Stimulated activated CD4-positive, alpha-beta T cell treated with anti-CD3 and anti-CD28 coated beads, Interleukin-1b, Interleukin-23, amount 100 ng/mL, for 4 hours (primary cell): ENCODE data around the gene PTPRT.
"Not testable (repeated sequence)": the region's sequence is repeated elsewhere in the genome, so short reads cannot be mapped to it uniquely, and the experiment has no call there.

Source experiments
- DNase-seq, 2 donors: peaks; one replicate each; pipeline ENCODE4 v3.0.0-alpha.2; 2020; ENCODE audit warnings: low read depth in 2 of 2

Gene PTPRT

DNA sequence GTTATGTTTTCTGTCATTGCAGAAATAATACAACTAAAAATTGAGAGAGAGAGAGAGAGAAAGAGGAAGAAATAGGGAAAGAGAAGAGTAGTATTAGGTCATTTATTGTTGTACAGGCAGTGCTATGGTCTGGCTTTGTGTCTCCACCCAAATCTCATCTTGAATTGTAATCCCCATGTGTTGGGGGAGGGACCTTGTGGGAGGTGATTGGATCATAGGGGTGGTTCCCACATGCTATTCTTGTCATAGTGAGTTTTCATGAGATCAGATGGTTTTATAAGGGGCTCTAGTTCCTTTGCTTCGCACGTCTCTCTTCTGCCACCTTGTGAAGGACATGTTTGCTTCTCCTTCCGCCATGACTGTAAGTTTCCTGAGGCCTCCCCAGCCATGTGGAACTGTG is 894.1 kb downstream of the PTPRT start:
- DNase-seq = no peak

DNA sequence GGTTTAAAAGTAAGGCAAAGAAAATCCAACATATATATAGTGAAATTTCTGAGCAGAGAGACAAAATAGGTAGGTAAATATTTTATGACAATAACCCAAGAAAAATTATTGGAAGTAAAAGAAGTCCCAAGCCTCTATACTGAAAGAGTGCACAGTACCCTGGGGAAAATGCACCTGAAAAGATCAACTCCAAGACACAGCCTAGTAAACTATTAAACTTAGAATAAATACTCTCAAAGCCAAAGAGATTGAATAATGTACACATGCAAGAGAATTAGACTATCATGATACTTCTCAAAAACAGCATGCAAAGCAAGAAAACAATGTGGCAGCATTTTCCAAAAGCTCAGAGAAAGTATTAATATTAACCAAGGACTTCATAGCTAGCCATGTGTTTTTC is 894.7 kb downstream of the PTPRT start:
- DNase-seq = no peak

- no peak for DNase-seq
These were observed 907.9 kb downstream of the PTPRT start for GRCh38 chr20:42281801-42282200.

DNA sequence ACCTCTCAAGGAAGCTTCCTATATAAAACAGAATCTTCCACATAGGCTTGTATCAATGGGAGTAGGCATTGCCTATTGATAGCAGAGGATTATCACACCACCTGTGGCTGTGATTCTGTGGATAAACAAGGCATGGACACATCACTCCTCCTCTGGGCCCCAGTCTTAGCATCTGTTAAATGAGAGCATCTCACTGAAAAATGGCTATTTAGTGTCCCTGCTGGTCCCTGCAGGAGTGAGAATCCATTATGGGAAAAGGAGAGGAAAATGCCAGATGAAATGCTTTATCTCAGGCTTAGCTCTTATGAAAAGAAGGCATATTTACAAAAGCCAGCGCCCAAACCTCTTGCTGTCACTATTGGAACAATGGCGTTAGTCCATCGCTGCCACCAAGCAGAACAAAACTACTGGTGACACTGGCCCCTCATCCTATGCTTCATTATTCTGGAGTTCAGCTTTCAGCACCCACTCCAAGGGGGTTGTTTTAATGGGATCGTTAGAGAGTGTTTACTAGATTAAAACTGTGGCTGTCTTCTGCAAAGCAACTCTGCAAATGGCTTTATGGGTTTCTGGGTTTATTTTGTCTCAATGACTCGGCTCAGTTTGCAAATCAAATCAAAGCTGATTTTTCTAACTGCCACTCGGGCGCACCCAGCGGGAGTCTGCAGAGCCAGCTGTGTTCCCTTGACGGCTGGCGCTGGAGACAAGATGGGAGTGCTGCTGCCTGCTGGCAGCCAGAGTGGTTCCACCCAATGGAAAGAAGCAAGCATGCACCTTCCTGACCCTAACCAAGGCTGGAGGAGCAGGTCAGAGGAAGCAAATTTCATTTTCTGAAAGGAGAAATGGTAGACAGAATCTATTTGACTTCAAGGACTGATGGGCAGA is 912.7 kb downstream of the PTPRT start:
- no peak for DNase-seq

- no peak for DNase-seq
These were observed 914.7 kb downstream of the PTPRT start for GRCh38 chr20:42274986-42275385.

GRCh38 chr20:42272516-42272915 is 917.2 kb downstream of the PTPRT start:
- DNase-seq = no peak

DNA sequence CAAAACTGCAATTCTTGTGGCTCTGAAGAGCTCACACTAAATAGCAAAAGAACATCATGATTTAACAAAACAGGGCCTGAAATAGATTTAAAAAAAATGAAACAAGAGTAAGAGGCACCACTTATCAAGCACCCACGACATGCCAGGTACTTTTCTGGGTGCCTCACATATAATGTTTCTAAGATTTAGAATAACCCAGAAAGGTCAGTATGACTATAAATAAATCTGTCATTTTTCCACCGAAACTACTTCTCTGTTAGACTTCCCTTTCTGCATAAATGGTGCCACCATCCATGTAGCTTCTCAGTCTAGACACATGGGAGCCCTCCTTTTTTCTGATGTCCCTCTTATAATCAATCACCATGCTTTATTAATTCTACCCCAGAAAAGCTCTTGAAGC is 919.2 kb downstream of the PTPRT start:
- DNase-seq = no peak

GRCh38 chr20:42267793-42268384 is 921.8 kb downstream of the PTPRT start:
- no peak for DNase-seq

- no peak for DNase-seq
These were observed 927.9 kb downstream of the PTPRT start for GRCh38 chr20:42261766-42262270.

- no peak for DNase-seq
These were observed 929.5 kb downstream of the PTPRT start for GRCh38 chr20:42260184-42260583.

- DNase-seq = no peak
These were observed 930.3 kb downstream of the PTPRT start for GRCh38 chr20:42259389-42259788.

GRCh38 chr20:42258564-42259302 is 931.0 kb downstream of the PTPRT start:
- DNase-seq = no peak

DNA sequence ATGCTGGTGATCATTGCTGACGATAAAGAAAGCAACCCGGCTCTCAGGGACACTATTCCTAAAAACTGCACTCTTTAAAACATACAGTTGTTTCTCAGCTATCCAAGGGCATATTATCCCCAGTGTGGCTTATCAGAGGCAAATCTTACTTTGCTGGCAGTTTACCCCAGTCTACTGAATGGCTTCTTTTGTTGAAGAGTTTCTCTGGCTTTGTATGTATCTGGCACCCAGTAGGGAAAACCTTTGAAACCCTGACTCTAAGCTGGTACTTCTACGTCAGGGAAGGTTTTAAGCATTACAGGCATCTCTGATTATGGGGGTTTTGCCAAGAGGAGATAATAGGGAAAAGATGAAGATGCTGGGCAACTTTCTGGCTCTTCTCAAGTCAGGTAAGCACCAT is 933.9 kb downstream of the PTPRT start:
- DNase-seq = no peak

- DNase-seq = no peak
These were observed 935.0 kb downstream of the PTPRT start for GRCh38 chr20:42254673-42255072.

DNA sequence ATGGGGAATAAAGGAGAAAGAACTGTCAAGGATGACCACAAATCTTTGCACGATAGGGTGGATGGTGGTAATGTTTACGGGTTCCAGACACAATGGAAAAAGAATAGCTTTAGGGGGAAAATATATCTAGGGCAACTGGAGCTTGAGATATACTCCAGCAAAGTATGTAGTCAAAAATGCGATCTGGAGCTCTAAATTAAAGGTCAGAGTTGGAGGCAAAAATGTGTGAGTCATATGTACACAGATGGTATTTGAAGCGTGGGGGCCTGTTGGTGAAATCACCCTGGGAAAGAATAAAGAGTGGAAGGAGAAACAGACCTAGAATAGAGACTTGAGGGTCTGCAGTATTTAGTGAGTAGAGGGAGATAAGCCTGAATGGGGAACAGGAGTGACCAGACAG is 937.6 kb downstream of the PTPRT start:
- DNase-seq = no peak

DNA sequence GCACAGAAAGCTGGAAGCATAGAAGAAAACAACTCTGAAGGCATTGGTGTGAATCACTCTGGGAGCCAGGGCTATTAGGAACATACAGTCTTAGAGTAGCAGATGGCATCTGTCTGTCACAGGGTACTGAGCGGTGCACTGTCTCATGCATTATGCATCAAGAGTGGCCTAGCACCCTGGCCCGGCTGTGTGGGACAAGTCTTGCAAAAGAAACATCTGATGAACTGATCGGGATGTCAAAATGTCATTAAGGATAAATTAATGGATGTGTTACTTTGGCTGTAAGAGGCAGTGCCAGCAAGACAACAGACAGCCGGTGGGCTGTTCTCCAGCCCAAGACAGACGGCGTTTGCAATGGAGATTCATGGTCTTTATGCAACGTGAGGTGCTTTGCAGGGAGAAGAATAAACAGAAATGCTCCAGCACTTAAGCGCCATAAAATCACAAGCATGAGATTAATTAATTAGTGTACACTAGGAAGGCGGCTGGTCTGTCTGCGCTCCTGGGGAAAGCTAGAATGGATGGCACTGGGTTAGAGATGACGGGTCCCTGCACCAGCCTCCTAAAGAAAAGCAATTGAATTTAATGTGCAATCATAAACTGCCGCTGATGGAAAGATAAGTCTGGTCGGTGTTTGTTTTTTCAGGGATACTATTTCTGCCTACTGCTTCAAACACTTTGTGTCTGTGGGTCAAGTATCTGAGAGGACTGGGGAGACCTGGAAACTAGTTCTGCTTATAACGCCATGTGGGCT is 970.9 kb downstream of the PTPRT start:
- DNase-seq = no peak

DNA sequence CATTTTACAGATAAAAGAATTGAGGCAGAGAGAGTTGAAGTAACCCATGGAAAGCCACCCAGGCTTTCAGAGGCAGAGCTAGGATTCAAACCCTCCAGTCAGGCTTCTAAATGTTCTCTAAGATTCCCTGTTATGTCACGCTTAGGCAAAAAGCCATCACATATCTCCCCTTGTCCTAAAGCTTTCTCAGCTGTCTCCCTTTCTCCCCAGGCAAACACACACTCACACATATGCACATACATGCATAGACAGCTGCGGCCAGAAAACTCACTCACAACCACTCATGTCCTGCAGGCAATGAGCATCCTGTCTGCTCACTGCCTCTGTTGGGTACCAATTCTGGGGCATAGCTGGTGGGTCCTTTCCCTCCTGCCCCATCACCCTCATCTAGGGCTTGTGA is 975.6 kb downstream of the PTPRT start:
- no peak for DNase-seq

GRCh38 chr20:42212391-42212790 is 977.3 kb downstream of the PTPRT start:
- no peak for DNase-seq

GRCh38 chr20:42206557-42206956 is 983.1 kb downstream of the PTPRT start:
- DNase-seq = not testable (repeated sequence)

GRCh38 chr20:42204109-42204660 is 985.5 kb downstream of the PTPRT start:
- DNase-seq = no peak

GRCh38 chr20:42197599-42197998 is 992.1 kb downstream of the PTPRT start:
- no peak for DNase-seq
